IPS-18c (cell line): ENCODE results near the gene ABAT.
"Not testable (repeated sequence)": the region's sequence is repeated elsewhere in the genome, so short reads cannot be mapped to it uniquely, and the experiment has no call there.

Experiments
- H3K4me3 ChIP-seq: 2 replicates; pipeline ENCODE4 v1.7.0; 2013; ENCODE audit warnings: low read depth, mild to moderate bottlenecking, low read length, moderate library complexity; ENCODE audit not compliant: insufficient read depth
- H3K9me3 ChIP-seq: one replicate; pipeline ENCODE4 v1.6.1; 2013; ENCODE audit warnings: mild to moderate bottlenecking, low read length, moderate library complexity; ENCODE audit not compliant: control insufficient read depth, insufficient read depth

Gene ABAT

GRCh38 chr16:8646326-8647053 lies 27.9 kb upstream of the ABAT start:
- Histone ChIP-seq H3K9me3 (no peaks in the 10 kb centered on the region), H3K4me3 (no peak overlapping the region)

- Histone ChIP-seq H3K9me3 (no peaks in the 10 kb centered on the region), H3K4me3 (no peak overlapping the region)
Observed at GRCh38 chr16:8647721-8648318, 26.6 kb upstream of the ABAT start.

- Histone ChIP-seq H3K4me3 (no peak overlapping the region), H3K9me3 (no peaks in the 10 kb centered on the region)
Observed at GRCh38 chr16:8648877-8649276, 25.5 kb upstream of the ABAT start.

- no peaks in the 10 kb centered on the region for H3K9me3 ChIP-seq
- no peak overlapping the region for H3K4me3 ChIP-seq
Observed at GRCh38 chr16:8649829-8650554, 24.4 kb upstream of the ABAT start.

- H3K9me3 ChIP-seq, H3K4me3 ChIP-seq: not testable (repeated sequence)
Observed at GRCh38 chr16:8651958-8652357, 22.5 kb upstream of the ABAT start.

DNA sequence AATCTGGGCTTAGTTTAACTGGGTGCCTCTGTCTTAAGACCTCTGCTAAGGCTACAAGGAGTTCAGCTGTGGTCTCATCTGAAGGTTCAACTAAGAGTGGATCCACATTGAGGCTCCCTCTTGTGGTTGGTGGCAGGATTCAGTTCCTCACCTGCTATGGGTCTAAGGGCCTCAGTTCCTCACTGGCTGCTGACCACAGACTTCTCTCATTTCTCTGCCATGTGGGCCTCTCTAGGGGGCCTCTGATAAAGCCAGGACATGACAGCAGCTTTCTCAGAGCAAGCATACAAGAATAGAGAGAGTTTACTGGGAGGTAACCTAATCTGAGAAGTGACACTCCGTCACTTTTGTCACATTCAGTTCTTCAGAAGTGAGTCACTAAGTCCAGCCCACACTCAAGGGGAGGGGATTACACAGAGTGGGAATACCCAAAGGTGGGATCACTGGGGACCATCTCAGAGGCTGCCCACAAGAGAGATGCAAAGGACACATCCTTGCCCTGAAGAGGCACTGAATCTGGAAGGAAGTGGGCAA lies 19.2 kb upstream of the ABAT start:
- H3K9me3 ChIP-seq: no peaks in the 10 kb centered on the region
- H3K4me3 ChIP-seq: no peak overlapping the region

GRCh38 chr16:8656376-8656775 lies 18.0 kb upstream of the ABAT start:
- Histone ChIP-seq H3K4me3 (no peak overlapping the region), H3K9me3 (no peaks in the 10 kb centered on the region)

DNA sequence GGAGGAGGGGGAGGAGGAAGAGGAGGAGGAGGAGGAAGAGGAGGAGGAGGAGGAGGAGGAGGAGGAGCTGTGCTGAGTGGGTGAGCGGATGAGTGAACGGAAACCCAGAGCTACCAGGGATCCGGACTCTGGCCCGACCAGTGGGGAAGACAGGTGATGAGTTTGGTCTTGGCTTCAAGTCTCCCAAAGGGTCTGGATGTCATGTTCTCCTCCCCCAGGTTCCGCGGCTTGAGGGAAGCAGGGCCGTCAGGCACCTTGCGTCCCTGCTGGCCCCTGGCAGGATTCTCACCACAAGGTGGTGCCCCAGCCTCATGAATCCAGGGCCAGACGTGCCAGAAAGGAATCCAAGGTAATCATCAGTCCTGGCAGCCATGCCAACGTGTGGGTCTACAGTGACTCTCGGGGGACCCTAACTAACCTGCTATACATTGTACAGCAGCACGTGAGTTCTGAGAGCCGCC lies 13.5 kb upstream of the ABAT start:
- Histone ChIP-seq H3K9me3 (no peaks in the 10 kb centered on the region), H3K4me3 (no peak overlapping the region)

- Histone ChIP-seq H3K4me3 (no peak overlapping the region), H3K9me3 (no peaks in the 10 kb centered on the region)
Observed at GRCh38 chr16:8661703-8662102, 12.7 kb upstream of the ABAT start.

DNA sequence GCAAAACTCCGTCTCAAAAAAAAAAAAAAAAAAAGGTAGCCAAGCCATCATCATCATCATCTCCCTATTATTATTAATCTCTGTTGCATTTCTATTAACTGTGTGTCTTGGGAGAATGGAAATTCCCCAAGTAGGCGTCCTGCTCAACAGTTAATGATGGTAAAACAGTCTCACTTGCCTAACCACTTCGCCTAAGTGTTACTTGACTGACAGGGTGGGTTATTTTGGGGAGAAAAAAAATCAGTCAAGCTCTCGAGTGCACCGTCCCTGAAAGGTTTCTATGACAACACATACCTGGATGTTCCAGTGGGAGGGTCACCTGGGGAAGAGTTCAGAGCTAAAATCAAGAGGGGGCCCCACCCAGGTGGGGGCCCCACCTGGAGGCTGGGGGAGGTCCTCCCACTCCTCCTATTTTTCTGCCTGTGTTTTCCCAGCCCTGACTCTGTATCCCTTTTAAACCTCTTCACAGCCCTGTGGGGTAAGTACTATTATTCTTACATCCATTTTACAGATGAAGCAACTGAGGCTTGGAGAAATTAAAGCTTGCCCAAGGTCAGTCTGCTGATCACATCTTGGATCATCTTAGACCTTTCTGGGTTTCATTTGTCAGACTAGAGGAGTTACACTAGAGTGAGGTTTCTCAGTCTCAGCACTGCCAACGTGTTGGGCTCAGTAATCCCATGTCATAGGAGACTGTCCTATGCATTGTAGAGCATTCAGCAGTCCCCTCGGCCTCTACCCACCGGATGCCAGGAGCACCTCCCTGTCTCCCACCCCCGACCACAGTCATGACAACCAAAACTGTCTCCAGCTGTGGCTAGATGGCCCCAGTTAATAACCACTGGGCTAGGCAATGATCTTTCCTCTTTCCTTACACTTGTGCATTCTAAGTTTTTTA lies 11.0 kb upstream of the ABAT start:
- Histone ChIP-seq H3K9me3 (no peaks in the 10 kb centered on the region), H3K4me3 (no peak overlapping the region)

GRCh38 chr16:8665529-8665928 lies 8.9 kb upstream of the ABAT start:
- Histone ChIP-seq H3K4me3 (peak overlapping the region; percentile 9; the same call in 1 of the 2 replicates), H3K9me3 (no peaks in the 10 kb centered on the region)

DNA sequence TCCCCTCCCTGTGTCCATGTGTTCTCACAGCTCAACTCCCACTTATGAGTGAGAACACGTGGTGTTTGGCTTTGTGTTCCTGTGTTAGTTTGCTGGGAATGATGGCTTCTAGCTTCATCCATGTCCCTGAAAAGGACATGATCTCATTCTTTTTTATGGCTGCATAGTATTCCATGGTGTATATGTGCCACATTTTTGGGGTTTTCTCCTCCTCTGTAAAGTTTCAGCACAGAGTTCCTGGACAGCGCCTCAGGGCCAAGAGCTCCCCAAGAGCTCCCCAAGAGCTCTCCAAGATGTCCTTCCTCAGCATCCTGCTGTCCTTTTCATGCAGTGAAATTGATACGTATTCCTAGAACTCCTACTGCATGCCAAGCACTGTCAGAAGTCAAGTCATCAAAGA lies 6.9 kb upstream of the ABAT start:
- H3K9me3 ChIP-seq: no peaks in the 10 kb centered on the region
- H3K4me3 ChIP-seq: no peak overlapping the region

DNA sequence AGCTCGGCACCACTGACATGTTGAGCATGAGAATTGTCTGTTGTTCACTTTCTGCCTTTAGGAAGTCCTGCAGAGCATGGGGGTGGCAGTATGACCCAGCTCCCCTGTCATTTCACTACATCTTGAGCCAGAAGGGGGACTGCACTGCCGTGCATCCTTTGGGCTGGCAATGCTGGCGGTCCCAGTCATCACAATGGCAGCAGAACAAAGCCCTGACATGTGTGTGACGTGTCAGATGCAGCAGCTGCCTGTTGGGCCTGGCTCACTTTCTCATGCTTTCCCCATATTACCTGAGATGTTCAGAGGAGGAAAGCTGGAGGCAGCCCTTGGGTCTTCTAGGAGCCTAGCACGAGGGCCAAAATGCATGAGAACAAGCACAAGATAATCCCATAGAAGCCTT lies 6.3 kb upstream of the ABAT start:
- no peak overlapping the region; the same call in 1 of the 2 replicates for H3K4me3 ChIP-seq
- H3K9me3 ChIP-seq: no peaks in the 10 kb centered on the region

DNA sequence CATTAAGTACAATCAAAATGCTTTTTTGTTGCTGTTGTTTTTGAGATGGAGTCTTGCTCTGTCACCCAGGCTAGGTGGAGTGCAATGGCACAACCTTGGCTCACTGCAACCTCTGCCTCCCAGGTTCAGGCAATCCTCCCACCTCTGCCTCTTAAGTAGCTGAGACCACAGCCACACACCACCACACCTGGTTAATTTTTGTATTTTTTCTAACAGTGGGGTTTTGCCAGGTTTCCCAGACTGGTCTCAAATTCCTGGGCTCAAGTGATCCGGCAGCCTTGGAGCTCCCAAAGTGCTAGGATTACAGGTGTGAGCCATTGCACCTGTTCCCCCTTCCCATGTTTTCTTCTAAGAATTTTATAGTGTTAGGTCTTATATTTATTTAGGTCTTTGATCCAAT lies 4.9 kb upstream of the ABAT start:
- Histone ChIP-seq H3K4me3 (no peak overlapping the region), H3K9me3 (no peaks in the 10 kb centered on the region)

DNA sequence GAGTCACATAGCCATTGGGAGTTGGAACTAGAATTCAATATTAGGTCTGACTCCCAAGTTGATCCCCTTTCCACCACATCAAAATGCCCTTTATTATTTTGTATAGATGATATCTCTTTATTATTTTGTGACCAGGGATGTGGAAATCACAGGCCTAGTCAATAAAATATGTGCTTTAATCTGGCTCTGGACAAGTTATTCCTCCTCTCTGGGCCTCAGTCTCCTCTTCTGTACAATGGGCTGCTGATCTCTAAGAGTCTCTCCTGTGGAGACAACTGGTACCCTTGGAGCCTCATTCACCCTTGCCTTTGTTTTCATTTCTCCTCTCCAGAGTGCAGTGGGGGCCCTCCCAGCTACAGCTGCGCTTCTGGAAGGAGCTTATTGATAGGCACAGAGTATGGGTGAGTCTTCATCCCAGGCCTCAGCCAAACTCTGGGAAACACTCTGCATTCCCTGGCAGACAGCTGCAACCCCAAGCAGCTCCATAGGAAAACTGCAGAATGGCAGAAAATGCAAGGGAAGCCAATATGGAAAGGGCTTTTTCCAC lies 4.3 kb upstream of the ABAT start:
- Histone ChIP-seq H3K4me3 (no peak overlapping the region), H3K9me3 (no peaks in the 10 kb centered on the region)

GRCh38 chr16:8673611-8674412 lies 605 bp upstream of the ABAT start:
- H3K4me3 ChIP-seq: peak overlapping the region; percentile 81
- H3K9me3 ChIP-seq: no peaks in the 10 kb centered on the region
